ENCODE measurements around the gene PCNP.

- TF ChIP-seq, protein P1, sequence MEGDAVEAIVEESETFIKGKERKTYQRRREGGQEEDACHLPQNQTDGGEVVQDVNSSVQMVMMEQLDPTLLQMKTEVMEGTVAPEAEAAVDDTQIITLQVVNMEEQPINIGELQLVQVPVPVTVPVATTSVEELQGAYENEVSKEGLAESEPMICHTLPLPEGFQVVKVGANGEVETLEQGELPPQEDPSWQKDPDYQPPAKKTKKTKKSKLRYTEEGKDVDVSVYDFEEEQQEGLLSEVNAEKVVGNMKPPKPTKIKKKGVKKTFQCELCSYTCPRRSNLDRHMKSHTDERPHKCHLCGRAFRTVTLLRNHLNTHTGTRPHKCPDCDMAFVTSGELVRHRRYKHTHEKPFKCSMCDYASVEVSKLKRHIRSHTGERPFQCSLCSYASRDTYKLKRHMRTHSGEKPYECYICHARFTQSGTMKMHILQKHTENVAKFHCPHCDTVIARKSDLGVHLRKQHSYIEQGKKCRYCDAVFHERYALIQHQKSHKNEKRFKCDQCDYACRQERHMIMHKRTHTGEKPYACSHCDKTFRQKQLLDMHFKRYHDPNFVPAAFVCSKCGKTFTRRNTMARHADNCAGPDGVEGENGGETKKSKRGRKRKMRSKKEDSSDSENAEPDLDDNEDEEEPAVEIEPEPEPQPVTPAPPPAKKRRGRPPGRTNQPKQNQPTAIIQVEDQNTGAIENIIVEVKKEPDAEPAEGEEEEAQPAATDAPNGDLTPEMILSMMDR (IDR thresholded peaks at IDR 0.05; ENCODE audit: poor library complexity, severe bottlenecking), result no peak
- TF ChIP-seq POLR2AphosphoS5 (IDR thresholded peaks at IDR 0.05) (no peak), TAF1 (IDR thresholded peaks at IDR 0.05; ENCODE audit: low read depth) (no peak), EP300 (conservative IDR thresholded peaks at IDR 0.05; ENCODE audit: poor library complexity, severe bottlenecking) (no peak), RAD21 (conservative IDR thresholded peaks at IDR 0.05) (no peak), SMC3 (conservative IDR thresholded peaks at IDR 0.05; ENCODE audit: poor library complexity) (no peak)
- TF ChIP-seq, protein P2, sequence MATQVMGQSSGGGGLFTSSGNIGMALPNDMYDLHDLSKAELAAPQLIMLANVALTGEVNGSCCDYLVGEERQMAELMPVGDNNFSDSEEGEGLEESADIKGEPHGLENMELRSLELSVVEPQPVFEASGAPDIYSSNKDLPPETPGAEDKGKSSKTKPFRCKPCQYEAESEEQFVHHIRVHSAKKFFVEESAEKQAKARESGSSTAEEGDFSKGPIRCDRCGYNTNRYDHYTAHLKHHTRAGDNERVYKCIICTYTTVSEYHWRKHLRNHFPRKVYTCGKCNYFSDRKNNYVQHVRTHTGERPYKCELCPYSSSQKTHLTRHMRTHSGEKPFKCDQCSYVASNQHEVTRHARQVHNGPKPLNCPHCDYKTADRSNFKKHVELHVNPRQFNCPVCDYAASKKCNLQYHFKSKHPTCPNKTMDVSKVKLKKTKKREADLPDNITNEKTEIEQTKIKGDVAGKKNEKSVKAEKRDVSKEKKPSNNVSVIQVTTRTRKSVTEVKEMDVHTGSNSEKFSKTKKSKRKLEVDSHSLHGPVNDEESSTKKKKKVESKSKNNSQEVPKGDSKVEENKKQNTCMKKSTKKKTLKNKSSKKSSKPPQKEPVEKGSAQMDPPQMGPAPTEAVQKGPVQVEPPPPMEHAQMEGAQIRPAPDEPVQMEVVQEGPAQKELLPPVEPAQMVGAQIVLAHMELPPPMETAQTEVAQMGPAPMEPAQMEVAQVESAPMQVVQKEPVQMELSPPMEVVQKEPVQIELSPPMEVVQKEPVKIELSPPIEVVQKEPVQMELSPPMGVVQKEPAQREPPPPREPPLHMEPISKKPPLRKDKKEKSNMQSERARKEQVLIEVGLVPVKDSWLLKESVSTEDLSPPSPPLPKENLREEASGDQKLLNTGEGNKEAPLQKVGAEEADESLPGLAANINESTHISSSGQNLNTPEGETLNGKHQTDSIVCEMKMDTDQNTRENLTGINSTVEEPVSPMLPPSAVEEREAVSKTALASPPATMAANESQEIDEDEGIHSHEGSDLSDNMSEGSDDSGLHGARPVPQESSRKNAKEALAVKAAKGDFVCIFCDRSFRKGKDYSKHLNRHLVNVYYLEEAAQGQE (IDR thresholded peaks at IDR 0.05; ENCODE audit: borderline replicate concordance), result no peak
These were observed 43.5 kb downstream of the PCNP start for GRCh38 chr3:101617478-101617877.
